ENCODE data around the gene FCN3. TPM values are rescaled to one million over a fixed set of nuclear protein-coding genes. Genes with fewer than 3 reads are reported as not detected.

The FCN3 gene
- total RNA-seq, 4 donors from 2014 or later = 2.9 to 16.6 (median 10.5) TPM

GRCh38 chr1:27342391-27342777, 32.2 kb downstream of the FCN3 start:
- intact Hi-C loops (cut with DNase I) = no loop called here
- peaks cover 0 to 13% (median 2%) of the 10 kb centered on the region in 4 donors for H3K4me1 ChIP-seq
- peaks cover 0 to 11% (median 0%) of the 10 kb centered on the region in 4 donors for H3K36me3 ChIP-seq
- TF ChIP-seq EP300 (IDR thresholded peaks at IDR 0.05) = no peak
- no peak for TF ChIP-seq CTCF (IDR thresholded peaks at IDR 0.05)
- TF ChIP-seq POLR2AphosphoS5 (IDR thresholded peaks at IDR 0.05) = no peak
- TF ChIP-seq POLR2A (IDR thresholded peaks at IDR 0.05; ENCODE audit: low read depth) = no peak
- H3K9me3 ChIP-seq = no peaks in the 10 kb centered on the region
- peak overlapping the region in 1 of 4 donors; percentile 48 for H3K4me3 ChIP-seq
- no peak for DNase-seq (ENCODE audit: extremely low spot score)
- no peak overlapping the region for H3K27ac ChIP-seq (replicated peaks in 1 of 4)
- H3K27me3 ChIP-seq = peaks cover 0 to 7% (median 0%) of the 10 kb centered on the region in 4 donors
- WGBS = 89% methylated on average over 8 of the region's 8 CpGs

- no peak within 1 kb of the TSS for H3K27ac ChIP-seq (replicated peaks in 1 of 4)
- no peak for TF ChIP-seq EP300 (IDR thresholded peaks at IDR 0.05)
- TF ChIP-seq CTCF (IDR thresholded peaks at IDR 0.05) = no peak
- TF ChIP-seq POLR2AphosphoS5 (IDR thresholded peaks at IDR 0.05) = no peak
- TF ChIP-seq POLR2A (IDR thresholded peaks at IDR 0.05; ENCODE audit: low read depth) = no peak
- intact Hi-C loops (cut with DNase I) = no loop called here
- H3K27me3 ChIP-seq = peaks cover 0 to under 1% (median 0%) of the 10 kb centered on the region in 4 donors
- peaks cover 0 to 18% (median 4%) of the 10 kb centered on the region in 4 donors for H3K36me3 ChIP-seq
- no peaks in the 10 kb centered on the region for H3K9me3 ChIP-seq
- H3K4me3 ChIP-seq = peak within 1 kb of the TSS in 2 of 4 donors; percentile 9 to 48
- DNase-seq (ENCODE audit: extremely low spot score) = no peak
- WGBS = 45% methylated on average over 5 of the region's 22 CpGs
- H3K4me1 ChIP-seq = peaks cover 0 to 13% (median 2%) of the 10 kb centered on the region in 4 donors
Measured at GRCh38 chr1:27341525-27342252, 32.9 kb downstream of the FCN3 start, which contains the start of gene SYTL1. TSS of gene SYTL1 (plus strand) at chr1:27342022. CDS start at chr1:27345335, 3,313 bp downstream.

GRCh38 chr1:27339213-27339612, 35.4 kb downstream of the FCN3 start:
- H3K27me3 ChIP-seq = no peaks in the 10 kb centered on the region
- intact Hi-C loops (cut with DNase I) = loop anchor here (10.0 kb wide), 1 partner anchor 46 kb away; the partner anchor contains the start of gene CD164L2
- no peak overlapping the region for H3K4me3 ChIP-seq
- no peak overlapping the region for H3K27ac ChIP-seq (replicated peaks in 1 of 4)
- DNase-seq (ENCODE audit: extremely low spot score) = no peak
- no peak for TF ChIP-seq EP300 (IDR thresholded peaks at IDR 0.05)
- TF ChIP-seq POLR2AphosphoS5 (IDR thresholded peaks at IDR 0.05) = no peak
- TF ChIP-seq POLR2A (IDR thresholded peaks at IDR 0.05; ENCODE audit: low read depth) = no peak
- WGBS = 62% methylated on average over 5 of the region's 5 CpGs
- H3K4me1 ChIP-seq = peaks cover 0 to 13% (median 2%) of the 10 kb centered on the region in 4 donors
- peaks cover 9 to 43% (median 29%) of the 10 kb centered on the region in 4 donors for H3K36me3 ChIP-seq
- H3K9me3 ChIP-seq = no peaks in the 10 kb centered on the region

- Histone ChIP-seq H3K4me1 (peaks cover 0 to 13% (median 2%) of the 10 kb centered on the region in 4 donors), H3K4me3 (no peak overlapping the region), H3K27me3 (no peaks in the 10 kb centered on the region), H3K9me3 (no peaks in the 10 kb centered on the region), H3K27ac (replicated peaks in 1 of 4) (no peak overlapping the region), H3K36me3 (peaks cover 14 to 48% (median 33%) of the 10 kb centered on the region in 4 donors)
- no peak for TF ChIP-seq POLR2AphosphoS5 (IDR thresholded peaks at IDR 0.05)
- no peak for TF ChIP-seq CTCF (IDR thresholded peaks at IDR 0.05)
- TF ChIP-seq POLR2A (IDR thresholded peaks at IDR 0.05; ENCODE audit: low read depth) = no peak
- no peak for TF ChIP-seq EP300 (IDR thresholded peaks at IDR 0.05)
- WGBS = 97% methylated on average over 6 of the region's 6 CpGs
- no peak for DNase-seq (ENCODE audit: extremely low spot score)
- intact Hi-C loops (cut with DNase I) = loop anchor here (10.0 kb wide), 1 partner anchor 46 kb away; the partner anchor contains the start of gene CD164L2
Measured at GRCh38 chr1:27338751-27339150, 35.9 kb downstream of the FCN3 start.

- H3K27ac ChIP-seq (replicated peaks in 1 of 4) = no peak overlapping the region
- no peaks in the 10 kb centered on the region for H3K27me3 ChIP-seq
- DNase-seq (ENCODE audit: extremely low spot score) = no peak
- no peak overlapping the region for H3K4me3 ChIP-seq
- TF ChIP-seq POLR2A (IDR thresholded peaks at IDR 0.05; ENCODE audit: low read depth) (no peak), CTCF (IDR thresholded peaks at IDR 0.05) (no peak), EP300 (IDR thresholded peaks at IDR 0.05) (no peak), POLR2AphosphoS5 (IDR thresholded peaks at IDR 0.05) (no peak)
- intact Hi-C loops (cut with DNase I) = loop anchor here (10.0 kb wide), 1 partner anchor 48 kb away; the partner anchor contains the start of gene CD164L2
- peaks cover 0 to 18% (median 7%) of the 10 kb centered on the region in 4 donors for H3K4me1 ChIP-seq
- H3K9me3 ChIP-seq = no peaks in the 10 kb centered on the region
- 89% methylated on average over 5 of the region's 5 CpGs for WGBS
- peaks cover 17 to 68% (median 53%) of the 10 kb centered on the region in 4 donors for H3K36me3 ChIP-seq
Measured at GRCh38 chr1:27336756-27337155, 37.9 kb downstream of the FCN3 start.
